HG03439 (cell line): ENCODE measurements around the gene NOL3.

Experiments
- ATAC-seq: cut with Tn5 transposase; IDR thresholded peaks from one replicate; pipeline ENCODE4 v1.9.1; 2021; ENCODE audit warnings: mild to moderate bottlenecking, moderate library complexity; ENCODE audit not compliant: unreplicated experiment

The NOL3 gene

GRCh38 chr16:67204076-67204475 lies 33.7 kb downstream of the NOL3 start:
- no peak for ATAC-seq

GRCh38 chr16:67206129-67206837 lies 35.9 kb downstream of the NOL3 start:
- no peak for ATAC-seq

DNA sequence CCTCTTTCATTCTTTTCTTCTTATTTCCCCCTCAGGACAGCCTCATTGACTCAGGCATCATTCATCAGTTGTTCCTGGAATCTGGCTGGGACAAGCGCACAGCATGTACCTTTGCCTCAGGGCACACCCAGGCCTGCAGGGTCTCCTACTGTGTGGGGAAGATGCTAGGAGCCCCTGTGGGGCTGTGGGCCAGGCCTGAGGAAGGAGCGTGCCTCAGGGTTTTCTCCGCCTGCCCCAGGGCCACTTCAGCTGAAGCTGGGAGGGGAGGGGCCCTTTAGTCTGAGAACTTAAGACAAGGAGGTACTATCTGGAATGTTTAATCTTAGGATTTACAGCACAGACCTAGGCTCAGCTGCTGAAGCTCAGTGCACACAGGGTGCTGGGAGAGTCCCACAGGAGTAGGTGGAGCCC lies 36.5 kb downstream of the NOL3 start:
- ATAC-seq: no peak

DNA sequence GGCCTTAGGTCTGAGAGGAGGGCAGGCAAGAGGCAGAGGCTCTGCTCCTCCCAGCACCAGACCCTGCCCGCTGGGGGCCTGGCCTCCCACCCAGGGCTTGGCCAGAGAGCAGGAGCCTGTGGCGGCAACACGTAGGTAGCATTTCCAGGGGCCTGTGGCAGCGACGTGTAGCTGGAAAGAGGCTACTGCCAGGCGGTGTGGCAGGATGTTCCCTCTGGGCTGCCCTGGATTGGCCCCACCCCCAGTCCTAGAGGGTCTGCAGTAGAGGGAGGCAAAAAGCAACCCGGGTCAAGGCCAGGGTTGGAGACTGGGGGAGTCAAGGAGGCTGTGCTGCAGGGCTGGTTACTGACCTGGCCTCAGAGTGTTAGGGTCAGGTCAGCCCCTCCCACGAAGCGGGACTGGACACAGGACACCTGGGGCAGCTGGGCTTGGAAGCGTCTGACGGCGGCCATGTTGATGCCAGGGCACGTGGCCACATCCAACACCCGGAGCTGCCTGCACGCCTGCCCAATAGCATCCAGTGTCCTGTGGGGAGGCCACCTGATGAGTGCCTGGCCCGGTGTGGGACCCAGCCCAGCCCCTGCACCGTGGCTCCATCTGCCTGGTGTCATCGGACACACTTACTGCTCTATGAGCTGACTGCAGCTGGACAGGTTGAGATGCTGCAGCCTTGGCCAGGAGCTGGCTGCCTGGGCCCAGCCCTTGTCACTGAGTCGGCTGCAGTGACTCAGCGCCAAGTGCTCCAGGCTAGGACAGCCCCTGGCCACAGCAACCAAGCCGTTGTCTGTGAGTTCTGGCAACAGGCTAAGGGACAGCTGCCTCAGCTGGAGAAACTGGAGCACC lies 37.1 kb downstream of the NOL3 start:
- no peak for ATAC-seq

DNA sequence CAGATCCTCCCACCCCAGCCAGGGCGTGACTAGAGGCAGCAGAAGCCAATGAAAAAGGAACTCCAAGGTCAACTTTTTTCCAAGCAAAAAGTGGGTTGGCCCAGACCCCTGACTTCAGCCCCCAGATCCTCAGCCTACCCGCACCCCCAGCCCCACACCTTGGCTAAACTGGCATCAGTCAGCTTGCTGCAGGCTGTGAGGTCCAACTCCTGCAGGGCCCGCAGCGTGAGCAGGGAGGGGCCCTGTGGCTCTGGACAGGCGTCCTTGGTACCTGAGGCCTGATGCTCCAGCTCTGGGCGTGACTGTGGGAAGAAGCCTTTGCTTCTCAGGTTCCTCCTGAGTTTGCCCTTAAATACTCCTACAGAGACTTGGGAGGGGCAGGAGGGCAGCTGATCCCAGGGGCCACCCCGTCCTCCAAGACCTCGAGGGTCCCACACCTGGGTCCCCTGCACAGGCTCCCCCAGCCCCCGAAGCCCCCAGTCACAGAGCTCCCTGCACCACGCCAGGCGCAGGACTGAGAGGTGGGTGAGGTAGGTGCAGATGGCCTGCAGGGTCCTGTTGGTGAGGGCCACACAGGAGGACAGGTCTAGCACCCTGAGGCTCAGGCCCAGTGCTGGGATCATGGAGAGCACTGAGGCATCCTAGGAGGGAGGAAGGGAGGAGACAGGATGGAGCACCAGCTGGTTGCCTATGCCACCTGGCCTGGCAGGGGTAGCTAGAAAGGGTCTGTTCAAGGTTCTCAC lies 38.0 kb downstream of the NOL3 start:
- ATAC-seq: no peak

DNA sequence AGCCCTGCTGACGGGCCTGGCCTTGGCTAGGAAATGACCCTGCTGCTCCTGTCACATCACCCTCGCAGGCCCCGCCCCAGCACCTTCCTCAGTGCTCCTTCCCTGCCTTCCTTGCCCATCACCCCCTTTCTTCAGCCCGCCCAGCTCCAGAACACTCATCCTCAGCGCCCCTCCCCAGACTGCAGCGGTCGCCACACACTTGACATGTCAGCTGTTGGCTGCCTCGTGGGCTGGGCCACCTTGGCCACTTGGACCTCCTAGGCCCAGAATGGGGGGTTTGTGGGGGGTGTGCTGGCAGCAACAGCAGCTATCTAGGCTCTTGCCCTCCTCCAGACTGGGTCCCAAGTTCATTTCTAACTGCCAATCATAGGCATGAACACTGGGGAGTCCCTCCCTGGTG lies 39.2 kb downstream of the NOL3 start:
- ATAC-seq: no peak

- ATAC-seq: no peak
Observed at GRCh38 chr16:67210069-67210937, 40.0 kb downstream of the NOL3 start.

GRCh38 chr16:67211674-67212073 lies 41.3 kb downstream of the NOL3 start:
- no peak for ATAC-seq

- ATAC-seq: no peak
Observed at GRCh38 chr16:67212766-67213165, 42.4 kb downstream of the NOL3 start.

- no peak for ATAC-seq
Observed at GRCh38 chr16:67213197-67214019, 43.1 kb downstream of the NOL3 start.

DNA sequence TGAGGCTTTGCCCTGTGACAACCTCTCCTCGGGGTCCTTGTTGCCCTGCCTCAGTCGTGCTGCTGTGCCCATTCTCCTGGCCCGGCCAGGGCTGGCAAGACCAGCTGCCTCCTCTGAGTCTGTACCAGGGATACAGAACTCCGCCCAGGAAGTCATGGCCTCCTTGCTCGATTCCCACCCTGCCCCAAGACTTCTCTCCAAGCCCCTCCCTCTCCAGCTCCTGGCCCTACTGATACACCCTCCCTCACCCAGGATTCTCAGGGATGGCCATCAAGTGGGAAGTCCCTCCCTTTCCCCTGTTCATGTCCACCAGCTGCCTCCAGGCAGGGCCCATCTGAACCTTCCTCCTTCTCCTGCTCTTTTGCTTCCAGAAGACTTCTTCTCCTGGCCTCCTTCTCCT lies 45.4 kb downstream of the NOL3 start:
- no peak for ATAC-seq

GRCh38 chr16:67216612-67217490 lies 46.5 kb downstream of the NOL3 start:
- ATAC-seq: no peak

DNA sequence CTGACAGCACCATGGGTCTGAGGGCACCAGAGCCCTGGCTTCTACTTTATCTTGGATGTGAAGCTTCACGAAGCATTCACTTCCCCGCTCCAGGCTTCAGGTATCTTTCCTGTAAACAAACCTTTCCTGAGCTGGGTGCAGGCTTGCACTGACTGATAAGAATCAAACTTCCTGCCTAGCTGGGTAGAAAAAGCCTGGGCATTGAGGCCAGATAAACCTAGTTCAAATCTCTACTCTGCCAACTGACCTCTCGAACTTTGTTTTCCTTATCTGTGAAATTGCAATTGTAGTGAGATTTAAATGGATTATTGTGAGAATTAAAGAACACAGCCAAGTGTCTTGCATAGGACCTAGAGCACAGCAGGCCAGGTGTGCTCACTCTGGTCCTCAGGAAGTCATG lies 53.7 kb downstream of the NOL3 start:
- no peak for ATAC-seq
